GM19351 (cell line): Measurements from ENCODE around the gene TNIK.
A peak's percentile ranks its signal among the peaks of the same experiment; 100 is the strongest.
"Not testable (repeated sequence)": the region's sequence is repeated elsewhere in the genome, so short reads cannot be mapped to it uniquely, and the experiment has no call there.

ENCODE experiments used
- ATAC-seq: cut with Tn5 transposase; IDR thresholded peaks from one replicate; pipeline ENCODE4 v1.9.1; 2021; ENCODE audit warnings: mild to moderate bottlenecking, moderate library complexity; ENCODE audit not compliant: unreplicated experiment

TNIK gene

DNA sequence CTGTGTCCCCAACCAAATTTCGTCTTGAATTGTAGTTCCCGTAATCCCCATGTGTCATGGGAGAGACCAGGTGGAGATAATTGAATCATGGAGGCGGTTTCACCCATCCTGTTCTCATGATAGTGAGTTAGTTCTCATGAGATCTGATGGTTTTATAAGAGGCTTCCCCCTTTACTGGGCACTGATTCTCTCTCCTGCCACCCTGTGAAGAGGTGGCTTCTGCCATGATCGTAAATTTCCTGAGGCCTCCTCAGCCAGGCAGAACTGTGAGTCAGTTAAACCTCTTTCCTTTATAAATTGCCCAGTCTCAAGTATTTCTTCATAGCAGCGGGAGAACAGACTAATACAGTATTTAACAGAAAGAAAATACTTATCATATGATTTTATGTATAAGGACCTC lies 93.5 kb downstream of the TNIK start:
- ATAC-seq: not testable (repeated sequence)

DNA sequence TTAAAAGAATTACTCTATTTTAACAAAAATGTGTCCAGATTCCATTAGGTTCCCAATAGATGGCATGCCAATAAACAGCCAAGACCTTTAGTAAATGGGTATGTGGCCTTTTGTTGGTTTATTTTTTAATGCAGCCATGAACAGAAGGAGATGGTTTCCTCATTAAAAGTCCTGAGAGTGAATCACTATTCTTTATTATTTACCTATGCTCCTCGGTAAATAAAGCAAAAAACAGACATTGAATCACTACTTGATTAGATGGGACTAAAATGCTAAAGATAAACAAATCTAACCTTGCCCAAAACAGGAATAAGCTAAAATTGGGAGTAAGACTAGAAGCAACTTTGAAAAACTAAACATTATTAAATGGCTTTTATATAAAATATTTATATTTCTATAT lies 94.2 kb downstream of the TNIK start:
- ATAC-seq: no peak

DNA sequence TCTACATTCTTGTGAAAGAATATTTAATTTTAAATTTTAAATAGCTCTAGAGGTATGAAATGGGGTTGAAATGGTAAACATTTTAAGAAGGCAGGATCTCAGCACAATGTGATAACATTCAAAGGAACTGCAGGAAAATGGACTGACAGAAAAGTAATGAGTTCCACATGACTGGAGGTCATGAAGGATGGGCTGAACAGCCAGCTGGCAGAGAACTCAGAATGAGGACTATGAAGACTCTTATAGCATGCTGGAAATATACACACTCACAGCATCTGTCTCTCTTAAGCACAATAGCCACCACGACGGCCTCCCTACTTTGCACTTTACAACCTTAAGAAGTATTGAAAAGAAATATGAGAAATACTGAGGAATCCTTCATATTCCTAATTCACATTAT lies 94.7 kb downstream of the TNIK start:
- ATAC-seq: no peak

DNA sequence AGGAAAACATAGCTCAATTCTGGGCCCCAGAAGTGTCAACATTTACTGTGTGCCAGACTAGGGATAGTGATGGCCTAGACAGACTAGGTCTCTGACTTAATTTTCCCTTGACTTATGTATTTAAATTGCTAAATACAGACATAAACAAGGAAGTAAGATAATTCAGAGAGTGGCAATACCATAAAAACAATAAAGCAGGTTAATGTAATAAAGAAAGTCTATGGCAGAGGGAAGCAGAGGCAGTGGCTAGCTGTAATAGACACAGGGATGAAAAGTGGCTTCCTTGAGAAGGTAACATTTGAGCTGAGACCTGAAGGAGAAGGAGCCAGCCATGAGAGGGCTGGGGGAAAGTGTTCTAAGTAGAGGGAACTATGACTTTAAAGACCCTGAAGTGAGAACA lies 95.7 kb downstream of the TNIK start:
- ATAC-seq: no peak

DNA sequence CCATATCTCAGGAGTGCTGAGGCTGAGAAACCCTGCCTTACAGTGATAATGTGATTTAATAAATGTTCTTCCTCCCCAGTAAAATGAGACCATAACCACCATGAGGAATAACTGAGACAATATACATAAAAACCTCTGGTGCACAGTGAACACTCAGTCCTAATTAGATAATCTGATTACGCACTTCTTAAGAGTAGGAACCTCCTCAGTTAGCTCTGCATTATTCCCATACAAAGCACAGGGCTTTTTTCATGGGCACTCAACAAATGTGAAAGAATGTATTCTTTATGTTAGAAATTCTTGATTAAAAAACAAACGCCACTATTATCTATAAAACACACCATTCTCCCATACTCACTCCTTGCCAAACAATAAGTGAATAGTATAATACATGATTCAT lies 97.0 kb downstream of the TNIK start:
- ATAC-seq: no peak

DNA sequence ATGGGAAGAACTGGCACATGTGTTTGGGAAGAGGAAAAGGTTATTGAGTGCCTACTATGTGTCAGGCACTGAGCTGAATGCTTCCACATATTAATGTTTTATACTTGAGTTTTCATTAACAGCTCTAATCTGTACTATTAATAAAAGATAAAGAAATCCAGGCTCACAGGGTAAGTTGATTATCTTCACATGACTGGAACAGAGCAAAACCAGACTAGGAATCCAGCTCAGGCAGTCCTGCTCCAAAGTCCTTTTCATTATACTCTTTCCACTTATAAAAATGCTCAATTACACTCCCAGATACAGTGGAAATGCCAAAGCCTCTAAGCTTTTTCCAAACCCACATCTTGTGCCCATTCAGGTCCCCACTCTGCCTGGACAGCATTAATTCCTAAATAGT lies 97.6 kb downstream of the TNIK start:
- ATAC-seq: no peak

DNA sequence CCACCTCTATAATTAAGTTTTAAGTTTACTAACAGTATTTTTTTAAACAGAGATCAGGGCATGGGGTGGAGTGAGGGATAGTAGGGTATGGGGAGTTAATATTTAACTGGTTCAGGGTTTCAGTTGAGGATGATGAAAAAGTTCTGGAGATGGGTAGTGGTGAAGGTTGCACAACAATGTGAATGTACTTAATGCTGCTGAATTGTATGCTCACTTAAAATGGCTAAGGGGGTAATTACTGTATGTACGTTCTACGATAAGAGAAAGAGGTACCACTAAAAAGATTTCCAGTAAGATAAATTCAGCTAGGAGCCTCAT lies 101.4 kb downstream of the TNIK start:
- no peak for ATAC-seq

DNA sequence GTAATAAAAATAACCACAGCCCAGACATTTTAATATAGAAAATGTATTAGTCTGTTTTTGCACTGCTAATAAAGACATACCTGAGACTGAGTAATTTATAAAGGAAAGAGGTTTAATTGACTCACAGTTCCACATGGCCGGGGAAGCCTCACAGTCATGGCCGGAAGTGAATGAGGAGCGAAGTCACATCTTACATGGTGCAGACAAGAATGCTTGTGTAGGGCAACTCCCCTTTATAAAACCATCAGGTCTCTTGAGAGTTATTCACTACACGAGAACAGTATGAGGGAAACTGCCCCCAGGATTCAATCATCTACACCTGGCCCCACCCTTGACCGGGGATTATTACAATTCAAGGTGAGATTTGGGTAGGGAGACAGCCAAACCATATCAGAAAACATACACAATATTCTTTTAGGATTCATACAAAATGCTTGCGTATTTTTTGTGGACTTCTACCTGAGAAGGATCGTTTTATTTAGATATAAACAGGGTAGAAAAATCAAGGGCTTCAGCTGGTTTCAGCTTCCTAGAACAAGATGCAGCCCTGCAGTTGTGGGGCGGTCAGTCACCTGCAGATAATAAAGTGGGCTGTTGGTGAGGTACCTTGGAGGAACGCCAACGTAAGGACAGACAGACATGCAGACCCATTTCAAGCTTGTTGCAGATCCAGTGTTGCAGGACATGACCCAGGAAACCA lies 101.9 kb downstream of the TNIK start:
- no peak for ATAC-seq

DNA sequence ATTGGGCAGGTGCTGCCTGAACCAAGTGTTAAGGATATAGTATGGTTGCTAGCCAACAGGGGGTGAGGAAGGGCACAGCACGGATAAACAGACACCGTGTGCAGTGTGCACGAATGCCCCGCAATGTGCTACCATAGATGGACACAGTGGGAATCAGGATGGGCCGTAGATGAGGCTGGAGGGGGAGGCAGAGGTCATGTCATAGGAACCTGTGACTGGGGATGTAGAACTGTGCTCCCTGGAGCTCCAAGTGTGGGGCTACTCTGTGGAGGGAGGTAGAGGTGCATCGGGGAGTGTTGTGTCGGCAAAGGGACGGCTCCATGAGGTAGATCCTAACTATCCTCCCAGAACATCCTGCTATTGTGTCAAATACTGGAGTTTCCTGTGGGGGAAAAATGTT lies 102.5 kb downstream of the TNIK start:
- ATAC-seq: no peak

DNA sequence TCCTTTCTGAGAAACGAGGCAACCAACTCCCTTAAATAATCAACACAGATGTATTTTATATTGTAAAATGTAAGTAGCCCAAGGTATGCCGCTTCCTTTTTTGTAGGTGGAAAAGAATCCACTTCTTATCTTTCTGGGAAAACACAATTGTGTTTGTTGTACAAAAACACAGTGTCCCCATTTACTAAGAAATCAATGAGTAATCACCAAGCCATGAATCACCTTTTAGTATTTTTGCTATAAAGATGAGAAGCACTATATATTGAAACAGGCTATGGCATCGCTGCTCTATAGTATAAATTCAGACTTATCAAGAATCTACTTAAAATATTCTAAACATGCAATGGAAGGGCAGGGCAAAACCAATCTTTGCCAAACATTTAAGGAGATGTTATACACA lies 104.0 kb downstream of the TNIK start:
- ATAC-seq: no peak

DNA sequence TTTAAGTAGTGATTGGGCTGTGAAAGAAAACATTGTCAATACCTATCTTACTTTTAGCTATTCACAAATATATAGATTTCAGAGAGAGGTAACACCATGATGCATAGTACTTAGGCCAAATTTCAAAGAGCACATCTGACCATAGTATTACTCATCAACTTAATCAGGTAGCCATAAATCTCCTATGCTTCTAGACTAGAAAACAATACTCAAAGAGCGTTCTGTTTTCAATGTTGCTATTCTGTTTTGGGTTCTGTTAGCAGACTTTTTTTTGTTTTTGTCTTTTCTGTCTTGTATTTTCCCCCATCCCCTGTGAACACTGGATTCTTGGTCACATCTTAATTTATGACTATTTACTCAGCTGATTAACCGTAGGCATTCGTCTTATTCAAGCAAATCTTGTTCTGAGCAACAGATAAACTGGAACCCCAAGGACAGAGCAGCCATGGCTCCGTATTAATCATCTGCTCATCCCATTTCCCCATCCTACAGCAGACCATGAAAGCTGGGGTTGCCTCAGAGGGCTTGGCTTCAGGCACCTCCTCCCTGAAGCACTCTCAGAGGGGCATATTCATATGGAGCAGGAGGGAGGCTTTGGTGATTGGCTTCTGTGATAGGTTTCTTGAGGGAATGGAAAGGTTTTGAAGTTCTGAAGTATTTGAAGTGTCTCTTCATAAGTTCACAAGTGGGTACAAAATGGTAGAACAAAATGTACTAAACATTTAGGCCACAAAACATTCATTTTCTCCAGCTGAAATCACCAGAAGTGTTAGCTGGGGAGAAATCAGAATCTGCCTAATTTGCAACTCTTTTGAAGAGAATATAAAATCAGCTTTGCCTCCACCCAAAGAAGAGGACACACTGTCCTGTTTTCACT lies 105.3 kb downstream of the TNIK start:
- ATAC-seq: no peak

DNA sequence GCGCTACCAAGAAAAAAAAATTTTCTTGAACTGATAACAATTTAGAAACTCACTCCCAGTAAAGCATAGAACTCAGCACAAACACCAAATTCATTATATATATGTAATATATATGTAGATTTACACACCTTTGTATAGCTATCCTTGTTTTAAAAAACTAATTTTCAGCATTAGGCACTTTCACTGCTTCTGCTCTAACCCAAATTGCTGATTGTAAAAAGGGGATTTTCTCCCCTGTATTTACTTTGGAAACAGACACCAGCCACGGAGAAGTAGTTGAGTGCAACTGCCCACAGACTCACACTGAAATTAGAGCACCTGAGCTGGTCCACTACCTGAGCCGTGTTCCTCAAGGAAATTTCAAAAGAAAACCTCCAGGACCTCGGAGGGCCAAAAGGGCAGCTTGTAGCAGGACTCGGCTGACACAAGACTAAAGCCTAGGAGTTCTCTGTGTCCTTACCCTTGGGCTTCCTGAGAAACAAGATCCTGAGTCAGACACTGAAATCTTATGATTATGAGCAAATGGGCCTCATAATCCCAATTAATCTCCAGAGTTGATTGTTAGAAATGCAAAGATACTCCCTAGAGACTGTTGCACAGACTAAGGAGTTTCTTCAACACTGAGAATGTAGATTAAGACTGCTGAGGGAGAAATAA lies 106.0 kb downstream of the TNIK start:
- no peak for ATAC-seq

DNA sequence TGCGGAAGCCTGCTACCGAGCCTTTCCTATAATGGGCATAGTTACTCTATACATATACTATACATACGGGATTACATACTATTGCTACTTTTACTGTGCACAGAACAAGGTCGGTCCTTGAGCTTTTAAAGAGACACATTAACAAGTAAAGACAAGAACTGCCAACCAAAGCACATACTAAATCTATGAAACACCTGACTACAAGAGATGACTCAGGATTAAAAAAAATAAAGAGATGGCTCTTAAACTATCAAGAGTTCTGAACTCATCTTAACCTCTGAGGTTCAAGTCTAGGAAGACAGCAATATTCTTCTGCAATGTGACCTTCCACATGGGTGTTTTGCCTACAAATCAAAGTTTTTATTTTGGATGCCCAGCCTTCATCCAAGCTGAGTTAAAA lies 106.8 kb downstream of the TNIK start:
- ATAC-seq: no peak

DNA sequence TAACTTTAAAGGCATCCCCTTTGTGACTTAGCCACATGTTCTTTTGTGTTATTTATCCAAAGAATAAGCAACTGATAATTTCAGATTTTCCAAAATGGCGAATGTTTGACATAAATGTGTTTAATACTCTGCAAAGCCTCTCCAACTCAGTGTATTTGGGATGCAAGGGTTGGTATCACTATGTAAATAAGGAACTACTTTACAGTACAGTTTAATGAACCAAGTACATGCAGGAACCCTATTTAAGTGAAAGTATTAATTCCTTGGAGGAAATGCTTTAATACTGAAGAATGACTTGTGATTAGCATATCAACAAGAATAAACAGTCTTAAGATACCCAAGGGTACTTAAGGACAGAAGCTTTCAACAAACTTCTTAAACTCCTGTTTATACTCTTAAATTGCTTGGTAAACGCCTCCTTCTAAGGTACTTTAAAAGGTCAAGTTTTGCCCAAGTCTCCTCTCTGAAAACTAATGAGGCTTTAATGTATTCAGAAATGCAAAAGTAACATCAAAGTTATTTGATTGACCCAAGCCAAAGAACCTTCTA lies 107.7 kb downstream of the TNIK start:
- no peak for ATAC-seq

DNA sequence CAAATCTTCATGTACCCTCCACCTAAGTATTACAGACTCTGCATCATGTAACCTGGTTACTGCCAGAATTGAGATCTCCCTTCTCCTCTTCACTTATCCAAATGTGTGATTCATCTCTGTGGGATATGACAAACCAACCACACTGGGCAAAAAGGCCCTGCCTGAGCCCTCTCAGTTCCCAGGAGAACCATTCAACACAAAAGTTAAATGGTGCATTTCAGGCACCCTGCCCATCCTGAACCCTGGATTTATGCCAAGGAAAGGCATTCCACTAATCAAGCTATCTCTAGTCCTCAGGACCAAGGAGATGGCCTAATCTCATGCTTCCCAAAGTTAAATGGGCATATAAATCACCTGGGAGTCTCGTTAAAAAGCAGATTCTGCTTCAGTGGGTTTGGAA lies 108.5 kb downstream of the TNIK start:
- ATAC-seq: no peak

DNA sequence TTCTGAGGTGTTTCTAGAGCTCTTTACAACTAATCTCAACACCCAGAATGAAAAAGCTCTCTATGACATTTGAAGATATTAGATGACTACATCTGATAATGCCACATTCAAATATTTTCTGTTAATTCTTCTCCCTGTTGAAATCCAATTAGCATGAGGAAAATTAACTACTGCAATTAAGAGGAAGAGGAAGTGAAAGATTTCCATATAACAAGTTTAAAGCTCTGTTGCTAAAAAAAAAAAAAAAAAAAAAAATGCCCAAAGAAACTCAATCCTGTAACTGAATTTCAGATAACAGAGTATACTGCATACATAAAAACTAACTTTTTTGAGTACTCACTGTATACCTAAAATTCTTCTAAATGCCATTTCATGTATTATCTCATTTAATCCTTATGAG lies 109.8 kb downstream of the TNIK start:
- ATAC-seq: no peak

DNA sequence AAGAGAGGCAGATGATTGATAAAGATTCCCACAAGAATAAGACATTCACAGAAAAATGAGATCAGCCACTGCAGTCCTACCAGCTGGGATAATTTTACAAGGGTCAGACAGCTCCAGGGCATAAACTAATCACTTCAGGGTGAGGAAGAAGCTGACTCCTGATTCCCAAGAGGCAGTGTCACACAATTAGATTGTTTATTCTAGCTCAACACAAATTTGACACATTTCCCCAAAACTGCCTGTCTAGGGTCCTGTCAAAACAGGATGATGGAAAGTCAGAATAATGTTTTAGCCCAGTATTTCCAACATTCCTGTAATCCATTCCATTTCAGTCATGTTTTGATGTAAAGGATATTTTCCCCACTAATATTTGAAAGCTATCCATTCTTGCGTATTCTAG lies 110.8 kb downstream of the TNIK start:
- no peak for ATAC-seq

DNA sequence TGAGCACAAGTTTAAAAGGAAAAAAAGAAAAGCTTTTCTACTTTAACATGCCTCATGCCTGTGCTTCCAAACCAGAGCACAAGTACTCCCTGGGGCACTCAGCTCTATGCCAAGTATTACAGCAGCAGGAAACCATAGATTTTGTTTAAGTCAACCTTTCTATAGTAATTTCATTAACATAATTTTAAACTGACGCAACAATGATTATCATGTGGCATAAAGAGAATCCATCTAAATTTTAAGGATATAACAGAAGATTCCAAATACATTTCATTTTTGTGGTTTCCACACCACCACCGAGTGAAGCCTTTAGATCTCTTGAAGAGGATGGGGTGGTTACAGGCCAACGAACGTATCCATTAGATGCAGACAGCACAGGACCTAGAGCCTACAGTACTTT lies 112.1 kb downstream of the TNIK start:
- ATAC-seq: no peak

DNA sequence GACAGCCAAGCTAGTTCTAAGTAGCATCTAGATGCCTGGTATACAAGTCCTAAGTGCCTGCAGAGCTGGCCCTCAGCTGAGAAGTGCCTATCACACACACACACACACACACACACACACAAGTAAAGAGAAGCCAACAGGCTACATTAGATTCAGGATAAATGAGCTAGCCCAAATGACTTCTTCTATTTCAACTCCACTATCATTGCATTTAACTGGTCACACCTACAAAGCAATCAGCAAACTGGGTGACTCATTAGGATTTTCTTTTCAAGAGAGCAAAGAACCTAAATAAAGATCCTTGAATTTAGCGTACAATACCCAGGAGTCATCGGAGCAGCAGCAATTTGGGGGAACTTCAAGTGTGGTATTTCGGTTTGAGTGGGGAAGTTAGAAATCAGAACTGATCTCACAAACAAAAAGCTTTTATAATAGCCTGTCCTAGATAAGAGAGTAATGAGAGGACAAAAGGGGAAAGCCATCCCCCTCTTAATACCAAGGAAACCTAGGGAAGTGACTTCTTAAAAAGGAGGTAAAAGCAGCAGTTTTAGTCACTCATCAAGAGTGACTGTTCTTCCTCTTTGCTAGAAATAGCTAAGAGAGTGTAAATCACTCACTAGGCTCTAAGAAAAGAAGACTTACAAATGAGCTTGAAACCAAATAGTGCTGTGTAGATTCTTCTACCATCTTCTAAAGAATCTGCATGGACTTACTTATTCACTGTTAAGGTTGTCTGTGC lies 112.7 kb downstream of the TNIK start:
- peak; percentile 65 for ATAC-seq

DNA sequence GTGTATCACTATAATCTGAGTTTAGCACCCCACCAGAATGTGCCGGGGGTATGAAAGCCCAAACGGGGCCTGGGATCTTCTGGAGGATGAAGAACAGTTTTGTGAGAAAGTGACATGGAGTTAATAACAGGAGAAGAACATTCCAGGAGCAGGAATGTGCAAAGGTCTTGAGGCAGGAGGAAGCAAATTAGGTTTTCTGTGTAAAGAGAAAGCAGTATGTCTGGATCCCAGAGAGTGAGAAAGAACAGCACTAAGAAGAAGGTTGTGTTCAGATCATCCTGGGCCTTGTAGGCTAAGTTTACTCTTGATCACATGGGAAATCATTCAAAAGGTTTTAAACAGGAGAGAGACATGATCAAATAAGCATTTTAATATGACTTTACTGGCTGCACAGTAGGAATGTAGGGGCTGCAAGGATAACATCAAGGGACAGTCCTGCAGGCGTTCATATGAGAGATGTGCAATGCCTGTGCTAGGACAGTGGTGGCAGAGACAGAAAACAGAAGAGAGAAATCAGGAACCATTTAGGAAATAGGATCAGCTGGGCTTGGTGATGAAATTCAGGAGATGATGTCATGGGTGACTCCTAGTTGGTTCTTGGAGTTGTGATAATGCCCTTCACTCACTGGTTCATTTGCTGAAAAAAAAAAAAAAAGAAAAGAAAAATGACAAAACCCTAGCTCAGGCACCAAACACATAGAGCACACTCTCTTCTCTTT lies 113.5 kb downstream of the TNIK start:
- no peak for ATAC-seq

DNA sequence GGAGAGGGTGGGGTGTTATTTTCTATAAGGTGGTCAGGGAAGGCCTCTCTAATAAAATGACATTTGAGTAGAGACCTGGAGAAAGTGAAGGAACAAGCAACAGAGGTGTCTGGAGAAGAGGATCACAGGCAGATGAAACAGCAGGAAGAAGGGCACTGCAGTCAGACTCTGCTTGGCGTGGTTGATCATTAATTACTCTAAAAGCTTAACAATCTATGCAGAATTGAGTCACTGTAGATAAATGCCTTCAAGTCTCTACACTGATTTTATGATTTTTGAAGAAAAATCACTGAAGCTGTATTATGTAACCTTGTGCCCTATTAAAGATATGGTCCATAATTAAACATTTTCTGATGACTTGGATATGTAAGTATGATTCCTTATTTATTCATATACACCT lies 114.2 kb downstream of the TNIK start:
- ATAC-seq: no peak
